Astrocyte (in vitro differentiated cells and primary cell): ENCODE measurements around the gene DTWD2. TPM values are rescaled to one million over a fixed set of nuclear protein-coding genes. Genes with fewer than 3 reads are reported as not detected.

Source experiments
- DNase-seq: peaks from one replicate; pipeline ENCODE4 v3.0.0-alpha.2; 2010; ENCODE audit warnings: low read depth
- FAIRE-seq: peaks from 2 replicates; lab custom pipeline; 2011; peaks lifted over from hg19 to GRCh38; lab: Jason Lieb, UNC
- H2AFZ ChIP-seq: 2 replicates; pipeline ENCODE4 v1.6.0; 2012; ENCODE audit warnings: low read depth, low read length, inconsistent platforms
- H3K27ac ChIP-seq: 2 replicates; pipeline ENCODE4 v1.5.1; 2011; ENCODE audit warnings: low read depth, low read length, inconsistent platforms
- H3K27me3 ChIP-seq: 2 replicates; pipeline ENCODE4 v1.6.0; 2011; ENCODE audit warnings: low read length, inconsistent platforms; ENCODE audit not compliant: insufficient read depth
- H3K36me3 ChIP-seq: 2 replicates; pipeline ENCODE4 v1.5.1; 2011; ENCODE audit warnings: low read length, inconsistent platforms; ENCODE audit not compliant: insufficient read depth
- H3K4me1 ChIP-seq: 2 replicates; pipeline ENCODE4 v1.5.1; 2011; ENCODE audit warnings: low read length, inconsistent platforms; ENCODE audit not compliant: insufficient read depth
- H3K4me2 ChIP-seq: 2 replicates; pipeline ENCODE4 v1.6.0; 2012; ENCODE audit warnings: low read length, inconsistent platforms
- H3K4me3 ChIP-seq: 2 replicates; pipeline ENCODE4 v1.5.1; 2011; ENCODE audit warnings: low read depth, mild to moderate bottlenecking, low read length, inconsistent platforms; ENCODE audit not compliant: insufficient read depth
- H3K79me2 ChIP-seq: 2 replicates; pipeline ENCODE4 v1.6.0; 2012; ENCODE audit warnings: mild to moderate bottlenecking, low read length, inconsistent platforms; ENCODE audit not compliant: insufficient read depth
- H3K9ac ChIP-seq: 2 replicates; pipeline ENCODE4 v1.6.0; 2012; ENCODE audit warnings: mild to moderate bottlenecking, low read length, inconsistent platforms
- H3K9me3 ChIP-seq: 2 replicates; pipeline ENCODE4 v1.5.1; 2012; ENCODE audit warnings: low read depth, mild to moderate bottlenecking, low read length, inconsistent platforms; ENCODE audit not compliant: insufficient read depth
- H4K20me1 ChIP-seq: 2 replicates; pipeline ENCODE4 v1.6.0; 2012; ENCODE audit warnings: low read length, inconsistent platforms; ENCODE audit not compliant: insufficient read depth
- H3K27ac Mint-ChIP-seq: one replicate; pipeline ENCODE4 v1.8.0; 2021; ENCODE audit warnings: mild to moderate bottlenecking, mixed read lengths; ENCODE audit not compliant: unreplicated experiment
- H3K27me3 Mint-ChIP-seq: one replicate; pipeline ENCODE4 v1.8.0; 2021; ENCODE audit warnings: low read depth, mixed read lengths; ENCODE audit not compliant: unreplicated experiment
- H3K36me3 Mint-ChIP-seq: one replicate; pipeline ENCODE4 v1.8.0; 2021; ENCODE audit warnings: low read depth, mixed read lengths; ENCODE audit not compliant: unreplicated experiment
- H3K4me1 Mint-ChIP-seq: one replicate; pipeline ENCODE4 v1.8.0; 2021; ENCODE audit warnings: low read depth, mixed read lengths; ENCODE audit not compliant: unreplicated experiment
- H3K4me3 Mint-ChIP-seq: one replicate; pipeline ENCODE4 v1.8.0; 2021; ENCODE audit warnings: mild to moderate bottlenecking, moderate library complexity, mixed read lengths; ENCODE audit not compliant: unreplicated experiment
- H3K9me3 Mint-ChIP-seq: one replicate; pipeline ENCODE4 v1.8.0; 2021; ENCODE audit warnings: mild to moderate bottlenecking, mixed read lengths; ENCODE audit not compliant: unreplicated experiment
- EZH2 ChIP-seq: IDR thresholded peaks from 2 replicates; pipeline ENCODE4 v1.6.1; 2012; ENCODE audit warnings: mild to moderate bottlenecking, low read length, inconsistent platforms; ENCODE audit not compliant: insufficient read depth
- total RNA-seq: library from RNA; stranded (reverse); gene quantifications from 2 replicates; pipeline ENCODE4 v1.2.1, GENCODE V29; 2021
- TF ChIP-seq, protein P1 (sequence below): IDR thresholded peaks from 2 replicates; pipeline ENCODE4 v1.5.1; 2011; ENCODE audit warnings: low read depth, mild to moderate bottlenecking, inconsistent platforms, low read length, moderate library complexity; ENCODE audit not compliant: insufficient read depth

The DTWD2 gene
- total RNA-seq, 1 donor from 2014 or later = 4.9 TPM

DNA sequence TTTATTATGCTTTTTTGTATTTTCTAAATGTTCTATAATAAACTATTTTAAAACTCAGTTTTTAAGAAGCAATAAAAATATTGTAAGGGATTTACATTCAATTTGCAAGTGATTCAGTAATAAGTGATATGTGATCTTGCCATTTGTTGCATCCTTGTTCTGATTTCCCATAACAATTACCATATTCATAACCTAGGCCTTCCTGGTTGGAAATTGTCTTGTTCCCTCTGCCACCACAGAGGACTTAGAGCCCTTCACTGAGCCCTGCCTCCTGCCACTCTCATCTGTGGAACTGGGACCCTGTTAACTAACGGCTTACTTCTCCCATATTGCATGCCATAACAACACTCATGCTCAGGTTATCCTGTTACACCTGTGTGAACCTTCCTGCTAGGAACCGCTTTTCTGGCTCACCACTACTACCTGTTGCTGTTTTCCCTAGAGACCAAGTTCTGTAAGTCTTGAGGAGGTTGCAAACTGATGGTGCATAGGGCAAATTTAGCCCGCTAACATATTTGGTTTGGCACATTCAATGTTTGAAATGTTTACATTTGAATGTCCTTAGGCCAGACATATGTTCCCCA lies 32.9 kb upstream of the DTWD2 start:
- FAIRE-seq (no peak), DNase-seq (no peak)
- no peaks in the 10 kb centered on the region for H3K36me3 Mint-ChIP-seq
- TF ChIP-seq EZH2 = no peak
- TF ChIP-seq, protein P1, sequence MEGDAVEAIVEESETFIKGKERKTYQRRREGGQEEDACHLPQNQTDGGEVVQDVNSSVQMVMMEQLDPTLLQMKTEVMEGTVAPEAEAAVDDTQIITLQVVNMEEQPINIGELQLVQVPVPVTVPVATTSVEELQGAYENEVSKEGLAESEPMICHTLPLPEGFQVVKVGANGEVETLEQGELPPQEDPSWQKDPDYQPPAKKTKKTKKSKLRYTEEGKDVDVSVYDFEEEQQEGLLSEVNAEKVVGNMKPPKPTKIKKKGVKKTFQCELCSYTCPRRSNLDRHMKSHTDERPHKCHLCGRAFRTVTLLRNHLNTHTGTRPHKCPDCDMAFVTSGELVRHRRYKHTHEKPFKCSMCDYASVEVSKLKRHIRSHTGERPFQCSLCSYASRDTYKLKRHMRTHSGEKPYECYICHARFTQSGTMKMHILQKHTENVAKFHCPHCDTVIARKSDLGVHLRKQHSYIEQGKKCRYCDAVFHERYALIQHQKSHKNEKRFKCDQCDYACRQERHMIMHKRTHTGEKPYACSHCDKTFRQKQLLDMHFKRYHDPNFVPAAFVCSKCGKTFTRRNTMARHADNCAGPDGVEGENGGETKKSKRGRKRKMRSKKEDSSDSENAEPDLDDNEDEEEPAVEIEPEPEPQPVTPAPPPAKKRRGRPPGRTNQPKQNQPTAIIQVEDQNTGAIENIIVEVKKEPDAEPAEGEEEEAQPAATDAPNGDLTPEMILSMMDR = no peak
- no peak overlapping the region for H3K27ac Mint-ChIP-seq
- no peak overlapping the region for H3K4me2 ChIP-seq
- H2AFZ ChIP-seq = no peak overlapping the region
- no peaks in the 10 kb centered on the region for H4K20me1 ChIP-seq
- H3K27me3 ChIP-seq = no peaks in the 10 kb centered on the region
- H3K36me3 ChIP-seq = no peaks in the 10 kb centered on the region
- no peaks in the 10 kb centered on the region for H3K9me3 ChIP-seq
- H3K27ac ChIP-seq = no peak overlapping the region
- no peak overlapping the region for H3K4me3 ChIP-seq
- peaks cover 5% of the 10 kb centered on the region for H3K9me3 Mint-ChIP-seq
- H3K27me3 Mint-ChIP-seq = no peaks in the 10 kb centered on the region
- no peaks in the 10 kb centered on the region for H3K4me1 ChIP-seq
- no peak overlapping the region for H3K9ac ChIP-seq
- no peaks in the 10 kb centered on the region for H3K79me2 ChIP-seq
- no peaks in the 10 kb centered on the region for H3K4me1 Mint-ChIP-seq
- H3K4me3 Mint-ChIP-seq = no peak overlapping the region

DNA sequence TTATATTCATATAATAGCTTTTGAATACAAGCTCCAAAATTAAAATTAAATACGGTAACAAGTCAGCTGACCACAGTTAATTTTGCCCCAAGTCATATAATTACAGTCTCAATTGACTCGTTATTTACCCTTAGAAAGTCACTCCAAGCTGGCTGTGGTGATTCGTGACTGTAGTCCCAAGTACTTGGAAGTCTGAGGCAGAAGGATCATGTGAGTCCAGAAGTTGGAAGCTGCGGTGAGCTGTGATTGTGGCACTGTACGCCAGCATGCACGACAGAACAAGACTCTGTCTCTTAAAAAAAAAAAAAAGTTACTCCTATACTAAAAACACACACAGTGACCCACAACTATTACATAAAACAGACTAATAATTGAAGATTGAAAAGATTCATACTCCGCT lies 31.6 kb upstream of the DTWD2 start:
- H3K4me3 Mint-ChIP-seq = no peak overlapping the region
- H3K4me1 ChIP-seq = no peaks in the 10 kb centered on the region
- no peaks in the 10 kb centered on the region for H3K79me2 ChIP-seq
- no peak overlapping the region for H2AFZ ChIP-seq
- H3K36me3 Mint-ChIP-seq = no peaks in the 10 kb centered on the region
- no peak overlapping the region for H3K4me2 ChIP-seq
- H3K9me3 Mint-ChIP-seq = peaks cover 3% of the 10 kb centered on the region
- H3K4me3 ChIP-seq = no peak overlapping the region
- no peaks in the 10 kb centered on the region for H4K20me1 ChIP-seq
- no peak overlapping the region for H3K27ac Mint-ChIP-seq
- FAIRE-seq (no peak), DNase-seq (no peak)
- no peaks in the 10 kb centered on the region for H3K27me3 Mint-ChIP-seq
- no peak overlapping the region for H3K27ac ChIP-seq
- H3K36me3 ChIP-seq = no peaks in the 10 kb centered on the region
- H3K27me3 ChIP-seq = no peaks in the 10 kb centered on the region
- H3K9me3 ChIP-seq = no peaks in the 10 kb centered on the region
- no peak for TF ChIP-seq EZH2
- TF ChIP-seq, protein P1 = no peak
- no peaks in the 10 kb centered on the region for H3K4me1 Mint-ChIP-seq
- no peak overlapping the region for H3K9ac ChIP-seq

DNA sequence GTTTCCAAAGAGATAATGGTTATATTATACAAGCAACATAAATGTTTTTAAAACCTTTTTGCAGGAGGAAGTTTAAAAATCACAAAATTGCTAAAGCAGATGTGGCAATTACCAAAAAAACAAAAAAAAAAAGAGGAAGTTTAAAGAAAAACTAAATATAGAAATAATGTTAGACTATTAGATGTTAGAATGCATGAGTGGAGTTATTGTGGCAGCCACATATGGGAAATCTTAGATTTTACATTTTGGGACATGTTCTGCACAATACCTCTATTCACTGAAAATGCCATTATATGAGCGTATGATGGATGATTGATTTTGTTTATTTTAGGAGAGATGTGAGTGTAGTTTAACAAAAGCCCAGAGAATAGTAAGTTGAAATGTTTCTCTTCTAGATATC lies 31.2 kb upstream of the DTWD2 start:
- FAIRE-seq = no peak
- TF ChIP-seq, protein P1 = no peak
- no peak for TF ChIP-seq EZH2
- Mint-ChIP-seq H3K4me3 (no peak overlapping the region), H3K36me3 (no peaks in the 10 kb centered on the region), H3K9me3 (no peaks in the 10 kb centered on the region), H3K27me3 (no peaks in the 10 kb centered on the region), H3K27ac (no peak overlapping the region), H3K4me1 (no peaks in the 10 kb centered on the region)
- Histone ChIP-seq H3K27ac (no peak overlapping the region), H3K27me3 (no peaks in the 10 kb centered on the region), H3K36me3 (no peaks in the 10 kb centered on the region), H3K9me3 (no peaks in the 10 kb centered on the region), H4K20me1 (no peaks in the 10 kb centered on the region), H3K4me2 (no peak overlapping the region), H3K9ac (no peak overlapping the region), H2AFZ (no peak overlapping the region), H3K4me3 (no peak overlapping the region), H3K4me1 (no peaks in the 10 kb centered on the region), H3K79me2 (no peaks in the 10 kb centered on the region)
- no peak for DNase-seq
